Measurements from ENCODE around the gene CDK14. TPM values are rescaled to one million over a fixed set of nuclear protein-coding genes. Genes with fewer than 3 reads are reported as not detected.

Gene CDK14
- total RNA-seq, 1 donor, result 11.1 TPM

- H3K4me1 ChIP-seq (ENCODE audit: insufficient read depth, low read length), result no peaks in the 10 kb centered on the region
- H3K27me3 ChIP-seq (ENCODE audit: insufficient read depth, low read length), result no peaks in the 10 kb centered on the region
- no peaks in the 10 kb centered on the region for H3K9me3 ChIP-seq (ENCODE audit: low read depth, low read length)
- H3K4me3 ChIP-seq (ENCODE audit: low read length), result no peak overlapping the region
These were observed 105.7 kb downstream of the CDK14 start for GRCh38 chr7:90701771-90702170.

GRCh38 chr7:90705391-90706071, 109.4 kb downstream of the CDK14 start:
- Histone ChIP-seq H3K9me3 (ENCODE audit: low read depth, low read length) (no peaks in the 10 kb centered on the region), H3K4me3 (ENCODE audit: low read length) (no peak overlapping the region), H3K27me3 (ENCODE audit: insufficient read depth, low read length) (no peaks in the 10 kb centered on the region), H3K4me1 (ENCODE audit: insufficient read depth, low read length) (peaks cover 4% of the 10 kb centered on the region)

GRCh38 chr7:90706072-90706716, 110.1 kb downstream of the CDK14 start:
- Histone ChIP-seq H3K4me1 (ENCODE audit: insufficient read depth, low read length) (peaks cover 4% of the 10 kb centered on the region), H3K9me3 (ENCODE audit: low read depth, low read length) (no peaks in the 10 kb centered on the region), H3K27me3 (ENCODE audit: insufficient read depth, low read length) (no peaks in the 10 kb centered on the region), H3K4me3 (ENCODE audit: low read length) (no peak overlapping the region)

GRCh38 chr7:90708841-90709317, 112.8 kb downstream of the CDK14 start:
- Histone ChIP-seq H3K27me3 (ENCODE audit: insufficient read depth, low read length) (no peaks in the 10 kb centered on the region), H3K4me3 (ENCODE audit: low read length) (no peak overlapping the region), H3K9me3 (ENCODE audit: low read depth, low read length) (no peaks in the 10 kb centered on the region), H3K4me1 (ENCODE audit: insufficient read depth, low read length) (peaks cover 4% of the 10 kb centered on the region)

DNA sequence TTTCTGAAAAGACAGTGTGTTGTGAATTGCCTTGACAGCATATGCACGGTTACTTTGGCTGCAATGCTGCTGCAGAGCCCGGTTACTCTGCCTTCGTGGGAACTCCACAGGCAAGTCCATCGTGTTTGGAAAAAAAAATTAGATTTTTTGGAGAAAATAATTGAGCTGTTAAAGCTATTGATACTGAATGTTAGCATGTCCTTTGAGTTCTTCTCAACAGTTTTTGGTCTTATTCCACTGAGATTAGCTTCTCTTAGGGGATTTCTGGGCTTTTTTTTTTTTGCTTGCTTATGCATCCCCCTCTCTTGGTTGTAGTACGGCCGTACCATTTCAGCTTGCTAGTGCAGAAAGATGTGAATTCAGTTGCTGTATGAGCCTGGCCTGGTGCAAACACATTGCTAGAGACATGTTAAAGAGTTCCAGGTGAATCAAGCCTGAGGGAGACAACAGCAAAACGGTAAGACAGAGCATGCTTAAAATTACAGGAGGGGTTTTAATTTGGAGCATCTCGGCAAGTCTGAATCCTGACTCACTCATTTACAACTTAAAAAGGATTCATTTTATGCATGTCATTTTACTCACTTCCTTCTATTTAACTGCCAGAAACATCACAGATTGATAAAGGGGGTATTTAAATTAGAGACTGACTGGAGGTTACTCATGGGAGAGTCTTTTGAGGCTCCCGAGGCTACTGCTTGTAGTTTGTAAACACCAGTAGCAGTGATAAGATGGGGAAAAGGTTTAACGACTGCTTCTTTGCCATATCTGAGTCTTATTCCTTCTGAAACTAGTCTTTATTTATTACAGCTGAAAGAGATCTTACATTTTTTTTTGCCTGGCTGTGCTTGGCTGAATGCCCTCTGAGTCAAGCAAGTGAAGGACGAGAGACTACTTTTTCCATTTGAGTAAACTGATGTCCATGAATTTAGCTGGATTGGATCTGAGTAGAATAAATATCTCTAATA, 113.7 kb downstream of the CDK14 start:
- Histone ChIP-seq H3K4me3 (ENCODE audit: low read length) (peak overlapping the region; percentile 6), H3K4me1 (ENCODE audit: insufficient read depth, low read length) (peaks cover 4% of the 10 kb centered on the region), H3K9me3 (ENCODE audit: low read depth, low read length) (no peaks in the 10 kb centered on the region), H3K27me3 (ENCODE audit: insufficient read depth, low read length) (no peaks in the 10 kb centered on the region)

DNA sequence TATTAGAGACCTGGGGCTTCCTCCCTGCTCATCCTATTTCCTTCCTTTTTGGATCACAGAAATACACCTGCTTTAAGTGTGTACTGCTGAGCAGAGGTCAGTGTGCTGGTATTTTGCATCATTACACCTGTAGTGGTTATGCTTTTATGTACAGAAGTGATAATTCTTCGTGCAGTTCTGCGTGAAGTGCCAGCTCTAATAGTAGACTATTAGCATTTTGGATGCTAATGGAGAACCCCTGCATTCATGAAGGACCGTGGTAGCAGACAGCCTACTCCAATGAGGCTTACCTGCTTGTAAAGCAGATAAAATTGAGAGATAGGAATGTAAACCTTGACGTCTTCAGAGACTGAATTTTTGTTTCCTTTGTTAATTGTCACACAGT, 114.3 kb downstream of the CDK14 start:
- H3K9me3 ChIP-seq (ENCODE audit: low read depth, low read length), result no peaks in the 10 kb centered on the region
- no peaks in the 10 kb centered on the region for H3K27me3 ChIP-seq (ENCODE audit: insufficient read depth, low read length)
- peak overlapping the region; percentile 6 for H3K4me3 ChIP-seq (ENCODE audit: low read length)
- peaks cover 4% of the 10 kb centered on the region for H3K4me1 ChIP-seq (ENCODE audit: insufficient read depth, low read length)

- Histone ChIP-seq H3K4me1 (ENCODE audit: insufficient read depth, low read length) (peaks cover 4% of the 10 kb centered on the region), H3K9me3 (ENCODE audit: low read depth, low read length) (no peaks in the 10 kb centered on the region), H3K4me3 (ENCODE audit: low read length) (no peak overlapping the region), H3K27me3 (ENCODE audit: insufficient read depth, low read length) (no peaks in the 10 kb centered on the region)
These were observed 117.5 kb downstream of the CDK14 start for GRCh38 chr7:90713628-90714027.

- no peak overlapping the region for H3K4me3 ChIP-seq (ENCODE audit: low read length)
- no peaks in the 10 kb centered on the region for H3K4me1 ChIP-seq (ENCODE audit: insufficient read depth, low read length)
- no peaks in the 10 kb centered on the region for H3K9me3 ChIP-seq (ENCODE audit: low read depth, low read length)
- H3K27me3 ChIP-seq (ENCODE audit: insufficient read depth, low read length), result no peaks in the 10 kb centered on the region
These were observed 118.9 kb downstream of the CDK14 start for GRCh38 chr7:90715067-90715466.

DNA sequence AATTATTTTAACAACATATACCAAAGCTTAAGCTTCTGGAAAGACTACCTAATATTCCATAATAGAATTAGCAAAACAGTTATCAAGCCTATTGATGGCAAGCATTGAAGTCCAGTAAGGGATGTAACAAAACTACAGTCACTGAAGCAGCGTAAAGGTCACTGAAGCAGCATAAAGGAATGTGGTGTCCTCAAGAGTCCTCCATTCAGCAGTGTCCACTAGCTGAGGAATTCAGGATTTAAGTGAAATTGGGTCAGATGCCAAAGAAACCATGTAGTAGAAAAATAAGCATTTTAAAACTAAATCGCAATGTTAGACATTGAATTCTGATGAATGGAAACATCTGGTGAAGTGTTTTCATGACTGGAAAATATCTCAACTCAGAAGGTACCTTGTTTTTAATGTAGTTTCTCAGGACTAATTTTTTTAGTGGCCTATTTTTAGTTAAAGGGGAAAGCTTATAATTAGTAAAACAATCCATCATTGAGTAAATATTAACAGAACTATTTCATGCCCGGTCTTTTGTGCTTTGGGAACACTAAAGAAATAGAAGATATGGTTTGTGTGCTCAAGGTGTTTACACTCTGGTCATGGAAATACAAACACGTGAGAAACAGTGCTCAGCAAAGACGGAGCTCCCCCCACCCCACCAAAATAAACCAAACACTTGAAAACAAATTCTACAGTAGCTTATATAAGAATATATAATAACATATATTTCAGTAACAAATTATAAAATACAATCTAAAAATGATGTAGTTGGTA, 121.4 kb downstream of the CDK14 start:
- Histone ChIP-seq H3K4me1 (ENCODE audit: insufficient read depth, low read length) (no peaks in the 10 kb centered on the region), H3K9me3 (ENCODE audit: low read depth, low read length) (no peaks in the 10 kb centered on the region), H3K4me3 (ENCODE audit: low read length) (no peak overlapping the region), H3K27me3 (ENCODE audit: insufficient read depth, low read length) (no peaks in the 10 kb centered on the region)

DNA sequence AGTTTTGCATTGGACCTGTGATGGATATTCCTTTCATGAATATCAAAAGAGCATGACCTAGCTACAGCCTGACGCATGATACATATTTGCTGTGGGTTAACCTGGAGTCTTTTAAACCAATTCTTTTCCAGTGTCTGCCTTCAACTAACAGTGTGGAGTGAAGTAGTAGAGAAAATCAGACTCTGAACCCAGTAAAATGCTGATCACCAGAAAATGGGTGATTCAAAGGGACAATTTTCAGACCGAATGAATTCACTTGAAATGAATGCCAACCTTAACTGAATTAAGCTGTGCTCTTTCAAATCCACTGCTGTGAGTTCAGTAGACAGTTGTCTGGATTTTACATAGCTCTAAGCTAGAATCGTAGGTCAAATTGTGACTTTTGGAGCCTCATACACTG, 123.0 kb downstream of the CDK14 start:
- H3K4me1 ChIP-seq (ENCODE audit: insufficient read depth, low read length), result no peaks in the 10 kb centered on the region
- no peaks in the 10 kb centered on the region for H3K9me3 ChIP-seq (ENCODE audit: low read depth, low read length)
- no peaks in the 10 kb centered on the region for H3K27me3 ChIP-seq (ENCODE audit: insufficient read depth, low read length)
- no peak overlapping the region for H3K4me3 ChIP-seq (ENCODE audit: low read length)

GRCh38 chr7:90720984-90721760, 125.1 kb downstream of the CDK14 start:
- H3K4me3 ChIP-seq (ENCODE audit: low read length), result no peak overlapping the region
- H3K9me3 ChIP-seq (ENCODE audit: low read depth, low read length), result no peaks in the 10 kb centered on the region
- H3K27me3 ChIP-seq (ENCODE audit: insufficient read depth, low read length), result no peaks in the 10 kb centered on the region
- H3K4me1 ChIP-seq (ENCODE audit: insufficient read depth, low read length), result peaks cover under 1% of the 10 kb centered on the region

GRCh38 chr7:90721869-90722431, 125.8 kb downstream of the CDK14 start:
- Histone ChIP-seq H3K4me1 (ENCODE audit: insufficient read depth, low read length) (peaks cover 7% of the 10 kb centered on the region), H3K27me3 (ENCODE audit: insufficient read depth, low read length) (no peaks in the 10 kb centered on the region), H3K9me3 (ENCODE audit: low read depth, low read length) (no peaks in the 10 kb centered on the region), H3K4me3 (ENCODE audit: low read length) (no peak overlapping the region)

GRCh38 chr7:90723233-90723632, 127.1 kb downstream of the CDK14 start:
- Histone ChIP-seq H3K27me3 (ENCODE audit: insufficient read depth, low read length) (no peaks in the 10 kb centered on the region), H3K4me1 (ENCODE audit: insufficient read depth, low read length) (peaks cover 10% of the 10 kb centered on the region), H3K4me3 (ENCODE audit: low read length) (no peak overlapping the region), H3K9me3 (ENCODE audit: low read depth, low read length) (no peaks in the 10 kb centered on the region)

- H3K4me3 ChIP-seq (ENCODE audit: low read length), result no peak overlapping the region
- H3K9me3 ChIP-seq (ENCODE audit: low read depth, low read length), result no peaks in the 10 kb centered on the region
- H3K27me3 ChIP-seq (ENCODE audit: insufficient read depth, low read length), result no peaks in the 10 kb centered on the region
- peaks cover 13% of the 10 kb centered on the region for H3K4me1 ChIP-seq (ENCODE audit: insufficient read depth, low read length)
These were observed 127.7 kb downstream of the CDK14 start for GRCh38 chr7:90723866-90724265.

Measured in mononuclear cell (primary cell).